Fibroblast of skin of abdomen (primary cell): ENCODE results near the gene HCK.
"Not testable (repeated sequence)": the region's sequence is repeated elsewhere in the genome, so short reads cannot be mapped to it uniquely, and the experiment has no call there.

Source experiments
- DNase-seq: peaks from one replicate; pipeline ENCODE4 v3.0.0-alpha.2; 2013

Gene HCK

DNA sequence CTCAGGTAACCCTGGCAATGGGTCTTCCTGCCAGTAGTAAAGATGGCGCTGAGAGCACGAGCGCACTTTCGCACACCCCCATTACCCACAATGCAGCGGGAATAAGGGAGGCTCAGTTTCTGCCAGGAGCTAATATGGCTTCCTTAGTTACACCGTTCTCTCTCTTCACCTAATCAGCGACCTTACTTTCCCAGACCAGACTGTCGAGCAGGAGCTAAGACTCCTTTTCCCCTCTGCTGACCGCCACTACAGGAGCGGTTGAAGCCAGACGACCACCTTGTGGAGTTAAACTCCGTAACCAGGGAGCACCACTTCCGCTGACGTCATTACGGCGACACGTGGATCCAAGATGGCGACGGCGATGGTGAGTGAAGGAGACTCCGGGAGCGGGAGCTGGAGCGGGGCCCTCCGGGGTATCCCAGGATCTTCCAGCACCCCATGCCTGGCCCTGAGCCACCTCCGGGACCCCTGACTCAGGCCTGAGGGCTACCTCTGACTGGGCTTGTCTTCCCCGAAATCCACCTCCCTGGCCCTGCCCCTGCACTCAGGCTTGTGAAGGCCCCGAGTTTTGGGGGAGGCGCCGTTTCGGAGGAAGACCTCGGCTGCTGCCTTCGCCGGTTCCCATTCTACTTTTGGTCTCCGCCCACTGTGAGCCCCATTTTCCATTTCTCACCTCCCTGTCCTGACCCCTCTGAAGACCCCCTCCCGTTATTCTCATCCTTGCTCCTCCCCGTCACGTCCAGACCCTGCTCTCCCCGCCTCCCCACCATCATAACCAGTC is 57.5 kb downstream of the HCK start, which contains the start of gene TM9SF4:
Gene TM9SF4, plus strand, starts transcription at position 323 of the 781 bp plus-strand sequence. Its CDS starts 27 bp downstream, at position 350.
- DNase-seq = peak; percentile 96

DNA sequence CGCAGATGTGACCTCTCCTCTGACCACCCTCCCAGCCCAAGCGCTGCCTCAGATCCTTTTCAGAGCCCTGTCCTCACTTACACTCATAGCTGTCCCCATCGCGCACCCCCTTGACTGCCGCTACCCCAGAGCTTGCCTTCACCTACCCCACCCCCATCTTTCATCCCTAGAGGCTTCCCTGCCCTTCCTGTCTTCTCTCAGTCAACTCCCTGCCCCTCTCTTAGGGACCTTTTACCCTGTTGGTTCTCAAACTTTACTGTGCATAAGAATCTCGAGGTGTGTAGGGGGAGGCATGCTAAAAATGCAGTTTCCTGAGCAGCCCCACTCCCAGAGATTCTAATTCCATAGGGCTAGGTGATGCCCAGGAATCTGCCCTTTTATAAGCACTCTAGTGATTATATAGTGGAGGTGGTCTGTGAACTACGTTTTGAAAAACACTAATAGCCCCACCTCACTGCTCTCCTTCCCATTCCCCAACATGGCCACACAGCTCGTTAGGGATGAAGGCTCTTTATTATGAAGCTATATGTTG is 58.2 kb downstream of the HCK start:
- no peak for DNase-seq

DNA sequence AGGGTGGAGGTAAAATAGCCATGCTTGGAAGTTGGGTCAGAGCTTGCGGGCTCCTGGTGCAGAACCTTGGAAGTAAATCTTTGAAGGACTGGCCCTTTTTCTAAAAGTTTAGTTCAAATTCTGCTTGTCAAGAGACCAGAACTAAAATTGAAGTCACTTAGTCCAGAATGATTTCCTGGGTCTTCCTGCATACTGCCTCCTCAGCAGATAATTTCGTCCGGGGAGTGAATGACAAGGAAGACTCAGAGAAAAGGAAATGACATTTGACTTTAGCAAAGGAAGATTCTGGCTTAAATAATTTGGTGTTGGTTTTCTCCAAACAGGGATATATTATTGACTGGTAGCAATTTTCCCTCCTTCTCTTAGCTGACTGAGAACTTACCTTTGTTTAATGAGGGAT is 58.7 kb downstream of the HCK start:
- DNase-seq = no peak

GRCh38 chr20:32111156-32111686 is 59.2 kb downstream of the HCK start:
- DNase-seq = no peak

DNA sequence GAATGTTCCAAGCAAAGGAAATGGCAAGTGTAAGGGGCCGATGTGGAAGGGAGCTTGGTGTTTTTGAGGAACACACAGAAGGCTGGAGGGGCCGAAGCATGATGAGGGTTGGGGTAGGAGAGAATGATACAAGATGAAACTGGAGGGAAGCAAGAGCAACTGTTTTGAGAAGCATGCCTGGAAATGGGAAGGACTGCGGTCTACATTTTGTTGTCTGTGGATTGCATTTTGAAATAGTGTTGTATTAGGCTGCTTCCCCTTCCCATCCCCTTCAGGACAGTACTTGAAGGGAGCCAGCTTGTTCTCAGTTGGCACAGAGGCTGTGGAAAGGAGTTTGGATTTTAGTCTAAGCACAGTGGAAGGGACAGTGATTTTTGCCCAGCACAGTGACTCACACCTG is 59.7 kb downstream of the HCK start:
- DNase-seq = no peak

- no peak for DNase-seq
These were observed 60.8 kb downstream of the HCK start for GRCh38 chr20:32112841-32113240.

- DNase-seq = no peak
These were observed 61.7 kb downstream of the HCK start for GRCh38 chr20:32113591-32114260.

- no peak for DNase-seq
These were observed 62.4 kb downstream of the HCK start for GRCh38 chr20:32114305-32114960.

- DNase-seq = no peak
These were observed 63.2 kb downstream of the HCK start for GRCh38 chr20:32115211-32115767.

DNA sequence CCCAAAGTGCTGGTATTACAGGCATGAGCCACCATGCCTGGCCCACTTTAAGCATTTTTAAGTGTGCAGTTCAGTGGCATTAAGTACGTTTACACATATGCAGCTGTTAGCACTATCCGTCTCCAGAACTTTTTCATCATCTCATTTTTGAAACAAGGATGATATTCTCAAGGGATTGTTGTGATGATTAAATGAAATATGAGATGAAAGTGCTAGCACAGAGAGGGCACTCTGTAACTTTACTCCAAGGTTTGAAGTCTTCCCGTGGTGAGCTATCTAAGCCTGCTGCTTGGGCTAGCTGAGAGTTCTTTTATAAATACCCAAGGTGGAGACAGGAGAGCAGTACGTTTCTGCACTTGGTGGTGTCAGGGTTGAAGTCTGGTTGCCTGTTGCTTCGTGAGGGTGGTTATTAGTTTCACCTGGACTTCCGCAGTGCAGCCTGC is 64.1 kb downstream of the HCK start:
- DNase-seq = peak; percentile 8

DNA sequence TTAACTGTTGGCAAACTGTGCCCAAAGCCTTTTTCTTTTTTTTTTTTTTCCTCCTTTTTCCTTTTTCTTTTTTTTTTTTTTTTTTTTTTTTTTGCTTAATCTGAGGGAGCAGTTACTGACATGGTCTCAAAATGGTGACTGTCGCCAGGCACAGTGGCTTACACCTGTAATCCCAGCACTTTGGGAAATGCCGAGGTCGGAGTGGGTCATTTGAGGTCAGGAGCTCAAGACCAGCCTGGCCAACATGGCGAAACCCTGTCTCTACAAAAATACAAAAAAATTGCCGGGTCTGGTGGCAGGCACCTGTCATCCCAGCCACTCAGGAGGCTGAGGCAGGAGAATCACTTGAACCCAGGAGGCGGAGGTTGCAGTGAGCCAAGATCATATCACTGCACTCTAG is 64.8 kb downstream of the HCK start:
- not testable (repeated sequence) for DNase-seq

GRCh38 chr20:32118427-32118826 is 66.4 kb downstream of the HCK start:
- not testable (repeated sequence) for DNase-seq

- DNase-seq = no peak
These were observed 67.7 kb downstream of the HCK start for GRCh38 chr20:32119734-32120133.

- DNase-seq = not testable (repeated sequence)
These were observed 69.9 kb downstream of the HCK start for GRCh38 chr20:32121908-32122307.

DNA sequence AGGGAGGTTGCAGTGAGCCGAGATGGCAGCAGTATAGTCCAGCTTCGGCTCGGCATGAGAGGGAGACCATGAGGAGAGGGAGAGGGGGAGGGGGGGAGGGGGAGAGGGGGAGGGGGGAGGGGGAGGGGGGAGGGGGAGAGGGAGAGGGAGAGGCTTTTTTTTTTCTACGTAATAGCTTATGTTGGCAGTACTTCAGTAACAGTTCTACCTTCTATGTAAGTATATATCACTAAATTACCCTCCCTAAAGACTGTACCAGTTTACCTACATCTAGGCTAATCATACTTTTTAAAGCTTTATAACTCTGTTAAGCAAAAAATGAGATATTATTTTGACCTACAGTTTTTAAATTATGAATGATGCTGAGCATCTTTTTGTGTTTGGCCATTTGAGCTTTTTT is 71.0 kb downstream of the HCK start:
- no peak for DNase-seq

DNA sequence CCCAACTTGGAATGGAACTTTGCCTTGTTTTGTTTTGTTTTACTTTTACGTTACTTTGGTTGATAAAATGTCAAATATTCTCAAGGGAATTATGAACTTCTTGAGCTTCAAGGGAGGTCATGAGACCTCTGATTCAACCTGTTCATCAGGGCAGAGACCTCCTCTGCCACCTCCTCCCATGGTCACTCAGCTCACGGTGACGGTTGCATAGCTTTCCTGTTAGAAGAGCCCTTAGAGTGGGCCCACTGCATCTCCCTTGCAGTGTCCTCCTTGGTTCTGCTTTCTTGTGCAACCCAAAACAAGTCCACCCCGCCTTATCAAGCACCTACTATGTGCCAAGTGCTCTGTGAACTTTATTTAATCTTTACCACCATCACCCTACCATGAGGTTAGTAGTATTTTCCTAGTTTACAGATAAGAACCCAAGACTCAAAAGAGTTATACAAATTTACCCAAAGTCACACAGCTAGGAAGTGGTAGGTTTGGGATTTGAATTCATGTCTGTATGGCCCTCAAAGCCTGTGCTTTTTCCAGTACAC is 72.9 kb downstream of the HCK start:
- DNase-seq = no peak

GRCh38 chr20:32125506-32125905 is 73.5 kb downstream of the HCK start:
- no peak for DNase-seq

DNA sequence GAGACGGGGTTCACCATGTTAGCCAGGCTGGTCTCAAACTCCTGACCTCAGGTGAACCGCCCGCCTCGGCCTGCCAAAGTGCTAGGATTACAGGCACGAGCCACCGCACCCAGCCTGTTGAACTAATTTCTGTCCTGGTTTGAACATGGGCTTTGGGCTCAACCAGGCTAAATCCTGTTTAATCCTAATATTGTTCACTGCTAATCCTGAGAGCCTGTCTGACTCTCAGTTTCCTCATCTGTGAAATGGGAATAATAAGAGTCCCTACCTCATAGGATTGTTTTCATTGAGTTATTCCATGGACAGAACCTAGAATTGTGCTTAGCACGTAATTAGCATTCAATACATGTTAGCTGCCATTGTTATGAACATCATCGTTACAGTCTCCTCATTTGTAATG is 74.9 kb downstream of the HCK start:
- DNase-seq = no peak

DNA sequence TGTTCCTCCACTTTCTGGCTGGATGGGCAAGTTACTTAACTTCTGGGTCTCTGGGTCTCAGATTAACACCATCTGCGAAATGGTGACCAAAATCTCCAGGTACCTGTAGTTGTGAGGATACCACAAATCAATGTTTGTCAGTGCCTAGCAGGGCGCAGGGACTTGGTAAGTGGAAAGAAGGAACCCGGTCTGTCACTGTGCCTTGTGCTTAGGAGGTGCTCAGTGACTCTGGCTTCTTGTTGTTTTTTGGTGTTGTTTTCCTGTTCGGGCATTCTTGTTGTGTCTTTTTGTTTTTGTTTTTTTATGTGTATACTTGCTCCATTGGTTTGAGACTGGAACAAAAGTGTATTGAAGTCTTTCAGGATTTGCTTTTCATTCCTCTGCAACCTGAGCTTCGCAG is 75.3 kb downstream of the HCK start:
- no peak for DNase-seq

DNA sequence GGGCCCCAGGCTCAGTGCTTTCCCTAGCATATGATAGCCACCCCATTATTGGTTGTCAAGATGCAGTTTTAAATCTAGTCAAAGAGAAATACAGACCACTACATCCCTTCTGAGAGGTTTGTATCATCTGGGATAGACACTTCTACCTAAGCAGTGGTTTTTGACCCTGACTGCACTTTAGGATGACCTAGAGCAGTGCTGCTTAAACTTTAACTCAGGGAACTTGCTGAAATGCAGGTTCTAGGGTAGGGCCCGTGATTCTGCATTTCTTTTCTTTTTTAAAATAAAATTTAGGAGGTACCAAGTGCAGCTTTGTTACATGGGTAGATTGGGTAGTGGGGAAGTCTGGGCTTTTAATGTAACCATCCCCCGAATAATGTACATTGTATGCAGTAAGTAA is 76.1 kb downstream of the HCK start:
- DNase-seq = no peak

GRCh38 chr20:32129863-32130262 is 77.8 kb downstream of the HCK start:
- DNase-seq = no peak

- no peak for DNase-seq
These were observed 78.3 kb downstream of the HCK start for GRCh38 chr20:32130352-32130751.
